ENCODE data around the gene VDAC1. TPM values are rescaled to one million over a fixed set of nuclear protein-coding genes. Genes with fewer than 3 reads are reported as not detected.

Gene VDAC1
- total and polyA plus RNA-seq, 2 of the 8 experiments (the other 6 are each of a cell fraction or from before 2014, with no cell fraction given) = 111 to 301 TPM

GRCh38 chr5:134048864-134049263, 44.1 kb upstream of the VDAC1 start (continued):
- TF ChIP-seq, protein P1, sequence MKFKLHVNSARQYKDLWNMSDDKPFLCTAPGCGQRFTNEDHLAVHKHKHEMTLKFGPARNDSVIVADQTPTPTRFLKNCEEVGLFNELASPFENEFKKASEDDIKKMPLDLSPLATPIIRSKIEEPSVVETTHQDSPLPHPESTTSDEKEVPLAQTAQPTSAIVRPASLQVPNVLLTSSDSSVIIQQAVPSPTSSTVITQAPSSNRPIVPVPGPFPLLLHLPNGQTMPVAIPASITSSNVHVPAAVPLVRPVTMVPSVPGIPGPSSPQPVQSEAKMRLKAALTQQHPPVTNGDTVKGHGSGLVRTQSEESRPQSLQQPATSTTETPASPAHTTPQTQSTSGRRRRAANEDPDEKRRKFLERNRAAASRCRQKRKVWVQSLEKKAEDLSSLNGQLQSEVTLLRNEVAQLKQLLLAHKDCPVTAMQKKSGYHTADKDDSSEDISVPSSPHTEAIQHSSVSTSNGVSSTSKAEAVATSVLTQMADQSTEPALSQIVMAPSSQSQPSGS (IDR thresholded peaks at IDR 0.05; ENCODE audit: low read length) = no peak
- TF ChIP-seq EGR1 (IDR thresholded peaks at IDR 0.05; ENCODE audit: borderline replicate concordance, low read depth, low read length) = no peak
- no peak for TF ChIP-seq GTF2F1 (IDR thresholded peaks at IDR 0.05; ENCODE audit: borderline replicate concordance, low read depth, low read length)

Data from H1 (cell line).